ENCODE results near the gene LRP1B. TPM values are rescaled to one million over a fixed set of nuclear protein-coding genes. Genes with fewer than 3 reads are reported as not detected.

The LRP1B gene
- total RNA-seq, 2 donors from 2014 or later, result 0.79 to 1.8 TPM

DNA sequence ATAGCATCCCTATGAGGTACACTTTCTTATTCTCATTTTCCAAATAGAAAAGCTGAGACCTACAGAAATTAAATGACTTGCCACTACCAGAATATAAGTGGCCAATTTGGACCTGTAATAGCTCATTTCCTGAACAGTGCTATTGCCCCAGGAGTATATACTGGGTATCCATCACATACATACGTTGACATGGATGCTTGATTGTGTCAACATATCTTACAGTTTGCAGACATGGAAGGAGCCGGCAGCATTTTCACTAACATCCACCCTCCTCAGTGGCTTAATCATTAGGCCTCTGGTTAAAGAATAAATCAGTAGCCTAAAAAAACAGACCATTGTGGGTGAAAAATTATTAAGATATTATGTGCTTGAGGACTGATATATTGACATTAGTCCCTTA, 829.3 kb downstream of the LRP1B start:
- Histone ChIP-seq H3K4me1 (ENCODE audit: control insufficient read depth, insufficient read depth, low read length) (no peaks in the 10 kb centered on the region), H3K27ac (ENCODE audit: low read depth, low read length) (no peak overlapping the region), H3K9ac (ENCODE audit: extremely low read depth, low read length, poor library complexity, severe bottlenecking) (no peak overlapping the region), H3K27me3 (ENCODE audit: control insufficient read depth, insufficient read depth, low read length, poor library complexity, severe bottlenecking) (no peaks in the 10 kb centered on the region), H3K4me3 (ENCODE audit: low read length) (no peak overlapping the region), H3K36me3 (ENCODE audit: control insufficient read depth, insufficient read depth, low read length) (no peaks in the 10 kb centered on the region), H3K9me3 (ENCODE audit: control insufficient read depth, low read length) (no peaks in the 10 kb centered on the region)
- TF ChIP-seq, protein P1, sequence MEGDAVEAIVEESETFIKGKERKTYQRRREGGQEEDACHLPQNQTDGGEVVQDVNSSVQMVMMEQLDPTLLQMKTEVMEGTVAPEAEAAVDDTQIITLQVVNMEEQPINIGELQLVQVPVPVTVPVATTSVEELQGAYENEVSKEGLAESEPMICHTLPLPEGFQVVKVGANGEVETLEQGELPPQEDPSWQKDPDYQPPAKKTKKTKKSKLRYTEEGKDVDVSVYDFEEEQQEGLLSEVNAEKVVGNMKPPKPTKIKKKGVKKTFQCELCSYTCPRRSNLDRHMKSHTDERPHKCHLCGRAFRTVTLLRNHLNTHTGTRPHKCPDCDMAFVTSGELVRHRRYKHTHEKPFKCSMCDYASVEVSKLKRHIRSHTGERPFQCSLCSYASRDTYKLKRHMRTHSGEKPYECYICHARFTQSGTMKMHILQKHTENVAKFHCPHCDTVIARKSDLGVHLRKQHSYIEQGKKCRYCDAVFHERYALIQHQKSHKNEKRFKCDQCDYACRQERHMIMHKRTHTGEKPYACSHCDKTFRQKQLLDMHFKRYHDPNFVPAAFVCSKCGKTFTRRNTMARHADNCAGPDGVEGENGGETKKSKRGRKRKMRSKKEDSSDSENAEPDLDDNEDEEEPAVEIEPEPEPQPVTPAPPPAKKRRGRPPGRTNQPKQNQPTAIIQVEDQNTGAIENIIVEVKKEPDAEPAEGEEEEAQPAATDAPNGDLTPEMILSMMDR (conservative IDR thresholded peaks at IDR 0.05), result no peak
- Mint-ChIP-seq H3K36me3 (ENCODE audit: low read depth) (no peaks in the 10 kb centered on the region), H3K4me3 (no peak overlapping the region), H3K27me3 (ENCODE audit: insufficient read depth) (no peaks in the 10 kb centered on the region), H3K9me3 (no peaks in the 10 kb centered on the region), H3K4me1 (no peaks in the 10 kb centered on the region), H3K27ac (no peak overlapping the region)
- DNase-seq, result no peak
- WGBS, 2 experiments (ENCODE audit: insufficient coverage in 1 of 2, insufficient read length in 1 of 2), result 80 to 87% methylated on average over 1 to 2 of the region's 2 CpGs

- 94 to 95% methylated on average over 2 to 3 of the region's 4 CpGs for WGBS, 2 experiments (ENCODE audit: insufficient coverage in 1 of 2, insufficient read length in 1 of 2)
Observed at GRCh38 chr2:141280037-141280436, 850.8 kb downstream of the LRP1B start.

GRCh38 chr2:141271346-141271745, 859.5 kb downstream of the LRP1B start:
- H3K27ac ChIP-seq (ENCODE audit: low read depth, low read length), result no peak overlapping the region
- Mint-ChIP-seq H3K27ac (no peak overlapping the region), H3K36me3 (ENCODE audit: low read depth) (no peaks in the 10 kb centered on the region), H3K4me3 (no peak overlapping the region), H3K27me3 (ENCODE audit: insufficient read depth) (no peaks in the 10 kb centered on the region), H3K4me1 (no peaks in the 10 kb centered on the region), H3K9me3 (peaks cover 14% of the 10 kb centered on the region)
- no peak overlapping the region for H3K4me3 ChIP-seq (ENCODE audit: low read length)
- no peaks in the 10 kb centered on the region for H3K4me1 ChIP-seq (ENCODE audit: control insufficient read depth, insufficient read depth, low read length)
- DNase-seq, result no peak
- WGBS, 2 experiments (ENCODE audit: insufficient coverage in 1 of 2, insufficient read length in 1 of 2), result 93% methylated on average over 1 of the region's 2 CpGs; no CpG with 5 or more reads in 1 of the 2 experiments
- H3K9ac ChIP-seq (ENCODE audit: extremely low read depth, low read length, poor library complexity, severe bottlenecking), result no peak overlapping the region
- no peaks in the 10 kb centered on the region for H3K27me3 ChIP-seq (ENCODE audit: control insufficient read depth, insufficient read depth, low read length, poor library complexity, severe bottlenecking)
- peaks cover 18% of the 10 kb centered on the region for H3K9me3 ChIP-seq (ENCODE audit: control insufficient read depth, low read length)
- TF ChIP-seq, protein P1 (conservative IDR thresholded peaks at IDR 0.05), result no peak
- no peaks in the 10 kb centered on the region for H3K36me3 ChIP-seq (ENCODE audit: control insufficient read depth, insufficient read depth, low read length)

More at GRCh38 chr2:141280037-141280436, 850.8 kb downstream of the LRP1B start:
- Mint-ChIP-seq H3K4me1 (peaks cover 4% of the 10 kb centered on the region), H3K27ac (no peak overlapping the region), H3K36me3 (ENCODE audit: low read depth) (no peaks in the 10 kb centered on the region), H3K9me3 (no peaks in the 10 kb centered on the region), H3K4me3 (no peak overlapping the region), H3K27me3 (ENCODE audit: insufficient read depth) (no peaks in the 10 kb centered on the region)
- Histone ChIP-seq H3K4me3 (ENCODE audit: low read length) (no peak overlapping the region), H3K27ac (ENCODE audit: low read depth, low read length) (no peak overlapping the region), H3K27me3 (ENCODE audit: control insufficient read depth, insufficient read depth, low read length, poor library complexity, severe bottlenecking) (no peaks in the 10 kb centered on the region), H3K36me3 (ENCODE audit: control insufficient read depth, insufficient read depth, low read length) (no peaks in the 10 kb centered on the region), H3K9me3 (ENCODE audit: control insufficient read depth, low read length) (no peaks in the 10 kb centered on the region), H3K4me1 (ENCODE audit: control insufficient read depth, insufficient read depth, low read length) (no peaks in the 10 kb centered on the region), H3K9ac (ENCODE audit: extremely low read depth, low read length, poor library complexity, severe bottlenecking) (no peak overlapping the region)
- DNase-seq, result no peak
- TF ChIP-seq, protein P1 (conservative IDR thresholded peaks at IDR 0.05), result no peak
